CD4-positive, alpha-beta T cell treated with Interleukin-2 at 100 ng/mL for 4 hours (primary cell): ENCODE measurements around the gene RRP1.
A peak's percentile ranks its signal among the peaks of the same experiment; 100 is the strongest.

ENCODE experiments used
- DNase-seq: peaks from one replicate; pipeline ENCODE4 v3.0.0-alpha.2; 2020; ENCODE audit warnings: low spot score

The RRP1 gene

GRCh38 chr21:43775795-43776430, 13.5 kb upstream of the RRP1 start, which contains the start of gene CSTB:
TSS of gene CSTB (minus strand) at chr21:43776308. CDS start at chr21:43776269, 39 bp downstream.
- DNase-seq: peak; percentile 84

- no peak for DNase-seq
These were observed 11.4 kb upstream of the RRP1 start for GRCh38 chr21:43777953-43778352.

GRCh38 chr21:43778469-43779335, 10.7 kb upstream of the RRP1 start:
- peak; percentile 10 for DNase-seq

GRCh38 chr21:43779660-43780059, 9.7 kb upstream of the RRP1 start:
- DNase-seq: no peak

- DNase-seq: no peak
These were observed 7.5 kb upstream of the RRP1 start for GRCh38 chr21:43781846-43782245.

- DNase-seq: no peak
These were observed 6.8 kb upstream of the RRP1 start for GRCh38 chr21:43782431-43783097.

- no peak for DNase-seq
These were observed 6.2 kb upstream of the RRP1 start for GRCh38 chr21:43783098-43783700.

GRCh38 chr21:43785134-43785533, 4.2 kb upstream of the RRP1 start:
- DNase-seq: no peak

GRCh38 chr21:43786300-43786806, 3.0 kb upstream of the RRP1 start:
- no peak for DNase-seq

GRCh38 chr21:43786807-43787440, 2.5 kb upstream of the RRP1 start:
- no peak for DNase-seq

GRCh38 chr21:43790010-43790524, 690 bp downstream of the RRP1 start:
- DNase-seq: no peak

GRCh38 chr21:43792406-43792805, 3.0 kb downstream of the RRP1 start:
- DNase-seq: no peak

GRCh38 chr21:43793243-43793642, 3.9 kb downstream of the RRP1 start:
- no peak for DNase-seq

GRCh38 chr21:43794311-43794710, 4.9 kb downstream of the RRP1 start:
- no peak for DNase-seq

- no peak for DNase-seq
These were observed 5.5 kb downstream of the RRP1 start for GRCh38 chr21:43794857-43795256.

- DNase-seq: no peak
These were observed 8.0 kb downstream of the RRP1 start for GRCh38 chr21:43797415-43797814.

- DNase-seq: no peak
These were observed 8.7 kb downstream of the RRP1 start for GRCh38 chr21:43797925-43798715.

GRCh38 chr21:43799301-43799840, 10.0 kb downstream of the RRP1 start:
- DNase-seq: no peak

- DNase-seq: no peak
These were observed 10.7 kb downstream of the RRP1 start for GRCh38 chr21:43800124-43800523.

GRCh38 chr21:43800566-43800965, 11.2 kb downstream of the RRP1 start:
- no peak for DNase-seq
